T-helper 17 cell (primary cell): ENCODE measurements around the gene ZNF280B. TPM values are rescaled to one million over a fixed set of nuclear protein-coding genes. Genes with fewer than 3 reads are reported as not detected.
"Not testable (repeated sequence)": the region's sequence is repeated elsewhere in the genome, so short reads cannot be mapped to it uniquely, and the experiment has no call there.

ENCODE experiments used
- ATAC-seq: fragments of 150-1000 bp; cut with Tn5 transposase; 2 replicates; pipeline ENCODE4 v1.10.0; 2021; ENCODE audit warnings: mild to moderate bottlenecking, moderate library complexity
- DNase-seq, 3 donors: peaks; one replicate each; pipeline versions ENCODE4 v3.0.0 to v3.0.0-alpha.2; 2020 to 2021
- H3K9me3 ChIP-seq: one replicate; pipeline ENCODE4 v1.7.0; 2013; ENCODE audit warnings: low read length, mild to moderate bottlenecking; ENCODE audit not compliant: control insufficient read depth, poor library complexity, severe bottlenecking
- H3K27ac Mint-ChIP-seq: one replicate; pipeline ENCODE4 v1.8.0; 2022; ENCODE audit warnings: mild to moderate bottlenecking, moderate library complexity, mixed read lengths
- H3K27me3 Mint-ChIP-seq: one replicate; pipeline ENCODE4 v1.8.0; 2022; ENCODE audit warnings: mixed read lengths
- H3K36me3 Mint-ChIP-seq: one replicate; pipeline ENCODE4 v1.8.0; 2022; ENCODE audit warnings: low read depth, mixed read lengths
- H3K4me1 Mint-ChIP-seq: one replicate; pipeline ENCODE4 v1.8.0; 2022; ENCODE audit warnings: mild to moderate bottlenecking, mixed read lengths
- H3K4me3 Mint-ChIP-seq: one replicate; pipeline ENCODE4 v1.8.0; 2022; ENCODE audit warnings: mild to moderate bottlenecking, moderate library complexity, mixed read lengths
- total RNA-seq, 4 donors: library from RNA in 2 of 4; stranded (reverse) in 2 of 4; gene quantifications; one replicate each; pipeline ENCODE4 v1.2.3 and lab custom pipeline; 2022 to 2026

ZNF280B gene
- total RNA-seq, 2 donors from 2014 or later = 1.8 to 1.9 TPM

- H3K4me3 Mint-ChIP-seq = no peak overlapping the region
- H3K9me3 ChIP-seq = no peaks in the 10 kb centered on the region
- no peaks in the 10 kb centered on the region for H3K4me1 Mint-ChIP-seq
- DNase-seq (no peak), ATAC-seq (no peak)
- H3K36me3 Mint-ChIP-seq = no peaks in the 10 kb centered on the region
- H3K27ac Mint-ChIP-seq = no peak overlapping the region
- peaks cover 30% of the 10 kb centered on the region for H3K27me3 Mint-ChIP-seq
Measured at GRCh38 chr22:22528780-22529179, 20.2 kb upstream of the ZNF280B start.

GRCh38 chr22:22527312-22527711, 18.8 kb upstream of the ZNF280B start:
- Mint-ChIP-seq H3K36me3 (no peaks in the 10 kb centered on the region), H3K27me3 (peaks cover 41% of the 10 kb centered on the region), H3K4me1 (no peaks in the 10 kb centered on the region), H3K4me3 (no peak overlapping the region), H3K27ac (no peak overlapping the region)
- DNase-seq (no peak), ATAC-seq (no peak)
- no peaks in the 10 kb centered on the region for H3K9me3 ChIP-seq

- Mint-ChIP-seq H3K27ac (no peak overlapping the region), H3K4me3 (no peak overlapping the region), H3K27me3 (peaks cover 41% of the 10 kb centered on the region), H3K4me1 (no peaks in the 10 kb centered on the region), H3K36me3 (no peaks in the 10 kb centered on the region)
- ATAC-seq = no peak
- no peaks in the 10 kb centered on the region for H3K9me3 ChIP-seq
- DNase-seq = no peak
Measured at GRCh38 chr22:22526125-22526912, 17.8 kb upstream of the ZNF280B start.

- Mint-ChIP-seq H3K27ac (peak overlapping the region; percentile 1), H3K4me3 (no peak overlapping the region), H3K27me3 (peaks cover 50% of the 10 kb centered on the region), H3K4me1 (no peaks in the 10 kb centered on the region), H3K36me3 (no peaks in the 10 kb centered on the region)
- no peak for ATAC-seq
- H3K9me3 ChIP-seq = no peaks in the 10 kb centered on the region
- DNase-seq = no peak
Measured at GRCh38 chr22:22523494-22523893, 15.0 kb upstream of the ZNF280B start.

- H3K4me1 Mint-ChIP-seq = no peaks in the 10 kb centered on the region
- H3K9me3 ChIP-seq = no peaks in the 10 kb centered on the region
- peaks cover 3% of the 10 kb centered on the region for H3K36me3 Mint-ChIP-seq
- H3K27me3 Mint-ChIP-seq = peaks cover 57% of the 10 kb centered on the region
- no peak overlapping the region for H3K4me3 Mint-ChIP-seq
- DNase-seq = no peak
- no peak for ATAC-seq
- H3K27ac Mint-ChIP-seq = no peak overlapping the region
Measured at GRCh38 chr22:22521631-22522030, 13.1 kb upstream of the ZNF280B start.

- Mint-ChIP-seq H3K4me1 (no peaks in the 10 kb centered on the region), H3K27me3 (peaks cover 60% of the 10 kb centered on the region), H3K27ac (no peak overlapping the region), H3K36me3 (peaks cover 3% of the 10 kb centered on the region), H3K4me3 (no peak overlapping the region)
- H3K9me3 ChIP-seq = no peaks in the 10 kb centered on the region
- no peak for ATAC-seq
- no peak for DNase-seq
Measured at GRCh38 chr22:22520667-22521602, 12.4 kb upstream of the ZNF280B start.

- Mint-ChIP-seq H3K36me3 (peaks cover 3% of the 10 kb centered on the region), H3K4me1 (no peaks in the 10 kb centered on the region), H3K27ac (no peak within 1 kb of the TSS), H3K4me3 (no peak within 1 kb of the TSS), H3K27me3 (peaks cover 61% of the 10 kb centered on the region)
- no peaks in the 10 kb centered on the region for H3K9me3 ChIP-seq
- ATAC-seq (no peak), DNase-seq (no peak)
Measured at GRCh38 chr22:22520020-22520656, 11.6 kb upstream of the ZNF280B start, which contains the start of gene ZNF280A. Gene ZNF280A, minus strand, starts transcription at chr22:22520270. Its CDS starts 4,640 bp downstream, at chr22:22515630.

- Mint-ChIP-seq H3K4me3 (no peak overlapping the region), H3K27me3 (peaks cover 61% of the 10 kb centered on the region), H3K36me3 (peaks cover 3% of the 10 kb centered on the region), H3K27ac (no peak overlapping the region), H3K4me1 (no peaks in the 10 kb centered on the region)
- no peaks in the 10 kb centered on the region for H3K9me3 ChIP-seq
- no peak for DNase-seq
- no peak for ATAC-seq
Measured at GRCh38 chr22:22519591-22519990, 11.0 kb upstream of the ZNF280B start.

GRCh38 chr22:22516992-22517391, 8.4 kb upstream of the ZNF280B start:
- ATAC-seq = no peak
- Mint-ChIP-seq H3K27ac (no peak overlapping the region), H3K4me1 (peaks cover 3% of the 10 kb centered on the region), H3K36me3 (peaks cover 3% of the 10 kb centered on the region), H3K4me3 (no peak overlapping the region), H3K27me3 (peaks cover 66% of the 10 kb centered on the region)
- H3K9me3 ChIP-seq = no peaks in the 10 kb centered on the region
- DNase-seq = no peak

- Mint-ChIP-seq H3K4me1 (peaks cover 3% of the 10 kb centered on the region), H3K27ac (no peak overlapping the region), H3K27me3 (peaks cover 66% of the 10 kb centered on the region), H3K4me3 (no peak overlapping the region), H3K36me3 (peaks cover 6% of the 10 kb centered on the region)
- H3K9me3 ChIP-seq = no peaks in the 10 kb centered on the region
- DNase-seq = no peak
- no peak for ATAC-seq
Measured at GRCh38 chr22:22515890-22516289, 7.3 kb upstream of the ZNF280B start.

GRCh38 chr22:22514431-22514830, 5.9 kb upstream of the ZNF280B start:
- H3K27me3 Mint-ChIP-seq = peaks cover 52% of the 10 kb centered on the region
- H3K4me3 Mint-ChIP-seq, H3K27ac Mint-ChIP-seq, H3K9me3 ChIP-seq, H3K4me1 Mint-ChIP-seq, ATAC-seq, H3K36me3 Mint-ChIP-seq, DNase-seq: not testable (repeated sequence)

GRCh38 chr22:22513619-22514018, 5.1 kb upstream of the ZNF280B start:
- no peak for DNase-seq
- H3K27me3 Mint-ChIP-seq = peaks cover 50% of the 10 kb centered on the region
- H3K36me3 Mint-ChIP-seq = peaks cover 6% of the 10 kb centered on the region
- H3K9me3 ChIP-seq = no peaks in the 10 kb centered on the region
- H3K27ac Mint-ChIP-seq = no peak overlapping the region
- no peak overlapping the region for H3K4me3 Mint-ChIP-seq
- ATAC-seq = no peak
- peaks cover 5% of the 10 kb centered on the region for H3K4me1 Mint-ChIP-seq

- peaks cover 50% of the 10 kb centered on the region for H3K27me3 Mint-ChIP-seq
- H3K4me1 Mint-ChIP-seq = peaks cover 7% of the 10 kb centered on the region
- DNase-seq (no peak), ATAC-seq (no peak)
- no peak overlapping the region for H3K4me3 Mint-ChIP-seq
- H3K9me3 ChIP-seq = no peaks in the 10 kb centered on the region
- H3K27ac Mint-ChIP-seq = no peak overlapping the region
- peaks cover 6% of the 10 kb centered on the region for H3K36me3 Mint-ChIP-seq
Measured at GRCh38 chr22:22512951-22513350, 4.4 kb upstream of the ZNF280B start.
